ENCODE measurements around the gene MICOS13. TPM values are rescaled to one million over a fixed set of nuclear protein-coding genes. Genes with fewer than 3 reads are reported as not detected.

Gene MICOS13
- total RNA-seq, 1 donor from 2014 or later = 55.4 TPM

- peaks cover 4% of the 10 kb centered on the region for H3K36me3 ChIP-seq (ENCODE audit: control insufficient read depth, insufficient read depth, low read length)
- no peak overlapping the region for H3K4me3 ChIP-seq (ENCODE audit: low read depth, low read length)
- no peak for TF ChIP-seq CTCF (IDR thresholded peaks at IDR 0.05; ENCODE audit: insufficient read depth, low read length, poor library complexity, severe bottlenecking)
- DNase-seq (ENCODE audit: low read depth) = no peak
- no peaks in the 10 kb centered on the region for H3K27me3 ChIP-seq (ENCODE audit: control insufficient read depth, insufficient read depth, low read length)
Observed at GRCh38 chr19:5693195-5694166, 13.2 kb upstream of the MICOS13 start.

GRCh38 chr19:5692723-5693194 lies 12.4 kb upstream of the MICOS13 start:
- no peak for TF ChIP-seq CTCF (IDR thresholded peaks at IDR 0.05; ENCODE audit: insufficient read depth, low read length, poor library complexity, severe bottlenecking)
- no peak for DNase-seq (ENCODE audit: low read depth)
- H3K36me3 ChIP-seq (ENCODE audit: control insufficient read depth, insufficient read depth, low read length) = peaks cover 4% of the 10 kb centered on the region
- no peaks in the 10 kb centered on the region for H3K27me3 ChIP-seq (ENCODE audit: control insufficient read depth, insufficient read depth, low read length)
- no peak overlapping the region for H3K4me3 ChIP-seq (ENCODE audit: low read depth, low read length)

GRCh38 chr19:5691822-5692722 lies 11.8 kb upstream of the MICOS13 start:
- Histone ChIP-seq H3K27me3 (ENCODE audit: control insufficient read depth, insufficient read depth, low read length) (no peaks in the 10 kb centered on the region), H3K36me3 (ENCODE audit: control insufficient read depth, insufficient read depth, low read length) (peaks cover 4% of the 10 kb centered on the region), H3K4me3 (ENCODE audit: low read depth, low read length) (peak overlapping the region; percentile 96)
- no peak for DNase-seq (ENCODE audit: low read depth)
- TF ChIP-seq CTCF (IDR thresholded peaks at IDR 0.05; ENCODE audit: insufficient read depth, low read length, poor library complexity, severe bottlenecking) = no peak

- Histone ChIP-seq H3K27me3 (ENCODE audit: control insufficient read depth, insufficient read depth, low read length) (no peaks in the 10 kb centered on the region), H3K4me3 (ENCODE audit: low read depth, low read length) (peak overlapping the region; percentile 96), H3K36me3 (ENCODE audit: control insufficient read depth, insufficient read depth, low read length) (peaks cover 4% of the 10 kb centered on the region)
- no peak for TF ChIP-seq CTCF (IDR thresholded peaks at IDR 0.05; ENCODE audit: insufficient read depth, low read length, poor library complexity, severe bottlenecking)
- no peak for DNase-seq (ENCODE audit: low read depth)
Observed at GRCh38 chr19:5690955-5691821, 10.9 kb upstream of the MICOS13 start.
